Heart left ventricle (tissue), 16 donors: Measurements from ENCODE around the gene MDH2. TPM values are rescaled to one million over a fixed set of nuclear protein-coding genes. Genes with fewer than 3 reads are reported as not detected.

ENCODE experiments used
- ATAC-seq, 4 donors: fragments of 200-7000 bp; cut with Tn5 transposase; one replicate each; pipeline ENCODE4 v1.9.1; 2020 to 2022; ENCODE audit warnings: moderate library complexity in 4 of 4, mild to moderate bottlenecking in 3 of 4, moderate number of reproducible peaks in 1 of 4
- DNase-seq, 5 donors: peaks; one replicate each; pipeline ENCODE4 v3.0.0-alpha.2; 2020
- H3K27ac ChIP-seq, 12 donors: fragments of 200-600 bp; sonication (generic) in 4 of 12; one replicate each; pipeline versions ENCODE4 v1.5.0 to v1.8.0; 2016 to 2022; ENCODE audit warnings: mild to moderate bottlenecking in 2 of 12
- H3K27me3 ChIP-seq, 9 donors: fragments of 200-600 bp; sonication (generic) in 2 of 9; one replicate each; pipeline versions ENCODE4 v1.5.1 to v1.8.0; 2016 to 2022; ENCODE audit warnings: mild to moderate bottlenecking in 3 of 9
- H3K36me3 ChIP-seq, 9 donors: fragments of 200-600 bp; sonication (generic) in 2 of 9; one replicate each; pipeline versions ENCODE4 v1.5.0 to v1.8.0; 2018 to 2022; ENCODE audit warnings: mild to moderate bottlenecking in 2 of 9
- H3K4me1 ChIP-seq, 12 donors: fragments of 200-600 bp; sonication (generic) in 4 of 12; one replicate each; pipeline versions ENCODE4 v1.5.0 to v1.8.0; 2016 to 2022; ENCODE audit warnings: mild to moderate bottlenecking in 3 of 12
- H3K4me3 ChIP-seq, 12 donors: fragments of 200-600 bp; sonication (generic) in 4 of 12; one replicate each; pipeline versions ENCODE4 v1.5.0 to v1.8.0; 2017 to 2022; ENCODE audit warnings: mild to moderate bottlenecking in 9 of 12, moderate library complexity in 4 of 12
- H3K9me3 ChIP-seq, 12 donors: fragments of 200-600 bp; sonication (generic) in 4 of 12; one replicate each; pipeline versions ENCODE4 v1.5.0 to v1.8.0; 2016 to 2022; ENCODE audit warnings: mild to moderate bottlenecking in 1 of 12
- CTCF ChIP-seq, 12 donors: fragments of 200-600 bp; sonication (generic) in 4 of 12; IDR thresholded peaks; one replicate each; pipeline versions ENCODE4 v1.5.0 to v1.8.0; 2018 to 2022; ENCODE audit warnings: antibody characterized with exemption in 12 of 12, mild to moderate bottlenecking in 5 of 12
- POLR2A ChIP-seq, 2 donors: fragments of 450-650 bp; IDR thresholded peaks; one replicate each; pipeline ENCODE4 v1.6.1; 2017; ENCODE audit warnings: antibody characterized with exemption in 2 of 2, mild to moderate bottlenecking in 2 of 2, moderate library complexity in 2 of 2
- WGBS, 4 donors: extraction: QIAGEN DNeasy Blood & Tissue Kit in 2 of 4; methylation state at CpG; one replicate each; pipeline versions ENCODE4 v1.1.5 to v1.1.7; 2013 to 2018; 5-methylcytosine and 5-hydroxymethylcytosine counted together
- intact Hi-C, 10 donors: fragments of 100-400 bp; cut with DNase I; formaldehyde crosslinking; loops; one replicate each; pipeline versions ENCODE4 v1.11.1 to v1.14.2; 2022
- polyA plus RNA-seq, 2 donors: library from polyadenylated mRNA; stranded (reverse); fragments of 200-250 nt; gene quantifications; one replicate each; pipeline ENCODE4 v1.2.3, GENCODE V29; 2013
- total RNA-seq, 9 donors: library from RNA; depleted of rRNA in 2 of 9; stranded (reverse); fragments of >200 nt in 2 of 9; fragmentation: NEBNext Ultra II Directional in 3 of 9; extraction: Animal tissue kit (Norgen Biotek cat#: 25700) in 3 of 9; gene quantifications; one replicate each; pipeline versions ENCODE4 v1.1.0 to v1.2.4, GENCODE V29; 2016 to 2023
- donor health status: ischemic (EF 13 %, LVEDD 7.1; RV severe dilation, severe dysfunction).
- donor health status: healthy with polysubstance abuse.
- donor health status: DM: no; HTN: yes; CAD: no.
- donor health status: DM: no; HTN: no; CAD: no.
- donor health status: ischemic (EF 25% LVEDD 6.9; RV normal size, moderate dysfunction).
- donor health status: ischemic (EF 25% LVEDD 5.7; RV mildly dilated, moderate dysfunction).
- donor health status: healthy.
- donor health status: DM: yes; HTN: yes; CAD: no.
- donor health status: ischemic (EF 35%, LVEDD 5.7; RV mildly dilated, moderate dysfunction).
- donor health status: nonischemic (EF 11% LVEDD 7.7; RV severe dilation, severe dysfunction).
- donor health status: DM: yes; HTN: yes; CAD: no.
- donor health status: PGD.
- donor health status: ischemic (EF 29% LVEDD 5.4; RV normal size, mild dysfunction).
- donor health status: nonischemic (EF 23%, LVEDD 6.1; RV moderate dilation, normal function).

Gene MDH2
- total and polyA plus RNA-seq, 11 donors = 140 to 591 (median 393) TPM

- ATAC-seq (peak; percentile 61 to 77 (median 64)), DNase-seq (peak; percentile 66 to 84 (median 82))
- no peaks in the 10 kb centered on the region for H3K9me3 ChIP-seq
- H3K27me3 ChIP-seq = no peaks in the 10 kb centered on the region
- H3K4me1 ChIP-seq = peaks cover 0 to 48% (median 17%) of the 10 kb centered on the region in 12 donors
- TF ChIP-seq CTCF (IDR thresholded peaks at IDR 0.05) (no peak), POLR2A (IDR thresholded peaks at IDR 0.05) (no peak)
- intact Hi-C loops = no loop called here
- no peak overlapping the region for H3K4me3 ChIP-seq
- peaks cover 6 to 100% (median 98%) of the 10 kb centered on the region in 9 donors for H3K36me3 ChIP-seq
- WGBS, 4 donors = 24 to 37% (median 30%) methylated on average over 6 of the region's 6 CpGs
- H3K27ac ChIP-seq = peak overlapping the region in 8 of 12 donors; percentile 12 to 71 (median 25)
Observed at GRCh38 chr7:76060842-76061241, 12.9 kb downstream of the MDH2 start.

- Histone ChIP-seq H3K4me3 (no peak overlapping the region), H3K27me3 (no peaks in the 10 kb centered on the region), H3K36me3 (peaks cover 6 to 100% (median 97%) of the 10 kb centered on the region in 9 donors), H3K9me3 (no peaks in the 10 kb centered on the region), H3K4me1 (peaks cover 0 to 48% (median 18%) of the 10 kb centered on the region in 12 donors), H3K27ac (peak overlapping the region in 1 of 12 donors; percentile 71)
- 94 to 96% (median 96%) methylated on average over 15 of the region's 15 CpGs for WGBS, 4 donors
- DNase-seq (no peak), ATAC-seq (no peak)
- TF ChIP-seq POLR2A (IDR thresholded peaks at IDR 0.05) (no peak), CTCF (IDR thresholded peaks at IDR 0.05) (no peak)
- intact Hi-C loops = no loop called here
Observed at GRCh38 chr7:76062254-76062653, 14.3 kb downstream of the MDH2 start.

GRCh38 chr7:76063114-76063513 is 15.2 kb downstream of the MDH2 start:
- 93 to 97% (median 94%) methylated on average over 8 to 10 of the region's 10 CpGs for WGBS, 4 donors

GRCh38 chr7:76063525-76063924 is 15.6 kb downstream of the MDH2 start:
- 53 to 64% (median 56%) methylated on average over 11 to 14 of the region's 14 CpGs for WGBS, 4 donors
- DNase-seq = peak in 4 of 5 donors; percentile 50 to 84 (median 68)
- peak overlapping the region in 3 of 12 donors; percentile 11 to 61 (median 29) for H3K27ac ChIP-seq
- no peaks in the 10 kb centered on the region for H3K9me3 ChIP-seq
- peak; percentile 24 to 44 (median 40) for ATAC-seq
- H3K4me3 ChIP-seq = no peak overlapping the region
- no peak for TF ChIP-seq POLR2A (IDR thresholded peaks at IDR 0.05)
- H3K27me3 ChIP-seq = no peaks in the 10 kb centered on the region
- H3K4me1 ChIP-seq = peaks cover 0 to 44% (median 16%) of the 10 kb centered on the region in 12 donors
- intact Hi-C loops = no loop called here
- peaks cover 6 to 94% (median 85%) of the 10 kb centered on the region in 9 donors for H3K36me3 ChIP-seq

More at GRCh38 chr7:76063114-76063513, 15.2 kb downstream of the MDH2 start:
- Histone ChIP-seq H3K27ac (peak overlapping the region in 3 of 12 donors; percentile 11 to 61 (median 29)), H3K4me1 (peaks cover 0 to 47% (median 16%) of the 10 kb centered on the region in 12 donors), H3K4me3 (no peak overlapping the region), H3K9me3 (no peaks in the 10 kb centered on the region), H3K27me3 (no peaks in the 10 kb centered on the region), H3K36me3 (peaks cover 6 to 98% (median 89%) of the 10 kb centered on the region in 9 donors)
- TF ChIP-seq POLR2A (IDR thresholded peaks at IDR 0.05) (no peak), CTCF (IDR thresholded peaks at IDR 0.05) (no peak)
- no peak for ATAC-seq
- DNase-seq = no peak
- intact Hi-C loops = no loop called here
